WERI-Rb-1 (cell line): Measurements from ENCODE around the gene GALT.
A peak's percentile ranks its signal among the peaks of the same experiment; 100 is the strongest.

Experiments used
- DNase-seq: peaks from one replicate; pipeline ENCODE4 v3.0.0-alpha.2; 2020
- H3K27ac ChIP-seq: fragments of 250-450 bp; sonication (Bioruptor Pico); 2 replicates; pipeline ENCODE4 v1.5.1; 2020; ENCODE audit warnings: mild to moderate bottlenecking, moderate library complexity
- H3K27me3 ChIP-seq: fragments of 250-450 bp; sonication (Bioruptor Pico); 2 replicates; pipeline ENCODE4 v1.5.1; 2021; ENCODE audit warnings: mild to moderate bottlenecking, low read depth, moderate library complexity; ENCODE audit not compliant: insufficient read depth, severe bottlenecking
- H3K36me3 ChIP-seq: fragments of 250-450 bp; sonication (Bioruptor Pico); 2 replicates; pipeline ENCODE4 v1.5.1; 2020; ENCODE audit warnings: mild to moderate bottlenecking, moderate library complexity
- H3K4me3 ChIP-seq: 2 replicates; pipeline ENCODE4 v1.5.1; 2011; ENCODE audit warnings: low read depth, mild to moderate bottlenecking, control low read depth, low read length
- H3K9me3 ChIP-seq: fragments of 250-450 bp; sonication (Bioruptor Pico); 2 replicates; pipeline ENCODE4 v1.5.1; 2021; ENCODE audit warnings: mild to moderate bottlenecking, moderate library complexity; ENCODE audit not compliant: severe bottlenecking
- CTCF ChIP-seq: IDR thresholded peaks from 2 replicates; pipeline ENCODE4 v1.5.1; 2011; ENCODE audit warnings: low read depth, mild to moderate bottlenecking, control low read depth, inconsistent platforms, low read length

GALT gene

GRCh38 chr9:34623374-34624235, 22.9 kb upstream of the GALT start:
- no peak for TF ChIP-seq CTCF
- DNase-seq = no peak
- Histone ChIP-seq H3K4me3 (no peak overlapping the region), H3K36me3 (peaks cover 1% of the 10 kb centered on the region), H3K27ac (no peak overlapping the region), H3K9me3 (no peaks in the 10 kb centered on the region), H3K27me3 (peaks cover 10% of the 10 kb centered on the region)

- Histone ChIP-seq H3K36me3 (no peaks in the 10 kb centered on the region), H3K27me3 (peaks cover 16% of the 10 kb centered on the region), H3K27ac (no peak overlapping the region), H3K4me3 (no peak overlapping the region), H3K9me3 (no peaks in the 10 kb centered on the region)
- no peak for TF ChIP-seq CTCF
- DNase-seq = no peak
Observed at GRCh38 chr9:34624475-34625185, 21.8 kb upstream of the GALT start.

GRCh38 chr9:34625186-34625486, 21.3 kb upstream of the GALT start:
- no peaks in the 10 kb centered on the region for H3K36me3 ChIP-seq
- no peak overlapping the region for H3K4me3 ChIP-seq
- H3K27me3 ChIP-seq = peaks cover 20% of the 10 kb centered on the region
- no peak for TF ChIP-seq CTCF
- DNase-seq = no peak
- no peaks in the 10 kb centered on the region for H3K9me3 ChIP-seq
- H3K27ac ChIP-seq = no peak overlapping the region

- no peak for DNase-seq
- H3K27me3 ChIP-seq = peaks cover 21% of the 10 kb centered on the region
- H3K9me3 ChIP-seq = no peaks in the 10 kb centered on the region
- peak overlapping the region; percentile 15 for H3K4me3 ChIP-seq
- no peak for TF ChIP-seq CTCF
- no peak overlapping the region for H3K27ac ChIP-seq
- no peaks in the 10 kb centered on the region for H3K36me3 ChIP-seq
Observed at GRCh38 chr9:34627716-34628655, 18.5 kb upstream of the GALT start.

GRCh38 chr9:34628656-34629490, 17.6 kb upstream of the GALT start, which contains the start of gene ARID3C:
TSS of gene ARID3C (minus strand) at chr9:34629066. CDS start at chr9:34628014, 1,052 bp downstream.
- H3K36me3 ChIP-seq = no peaks in the 10 kb centered on the region

More at GRCh38 chr9:34628656-34629490, 17.6 kb upstream of the GALT start, which contains the start of gene ARID3C:
- DNase-seq = peak; percentile 31
- no peak for TF ChIP-seq CTCF
- Histone ChIP-seq H3K9me3 (no peaks in the 10 kb centered on the region), H3K27me3 (peaks cover 21% of the 10 kb centered on the region), H3K4me3 (peak within 1 kb of the TSS; percentile 34), H3K27ac (no peak within 1 kb of the TSS)
